OCI-LY3 (cell line): ENCODE results near the gene CLDND2.
A peak's percentile ranks its signal among the peaks of the same experiment; 100 is the strongest.

Source experiments
- H2AFZ ChIP-seq: fragments of 200-600, 300-600 bp; shearing (Covaris generic); 2 replicates; pipeline ENCODE4 v1.6.0; 2014; ENCODE audit warnings: antibody characterized with exemption, low read depth, low read length
- H3K27ac ChIP-seq: fragments of 200-600, 300-600 bp; sonication (generic); 2 replicates; pipeline ENCODE4 v1.5.1; 2014; ENCODE audit warnings: mild to moderate bottlenecking, low read length, moderate library complexity, mixed read lengths
- H3K27me3 ChIP-seq: fragments of 200-600, 300-600 bp; sonication (generic); 2 replicates; pipeline ENCODE4 v1.6.1; 2014; ENCODE audit warnings: low read depth, low read length, mixed read lengths
- H3K36me3 ChIP-seq: fragments of 200-600, 300-600 bp; sonication (generic); replicated peaks from 2 replicates; pipeline ENCODE3; 2014; ENCODE audit warnings: low read depth, low read length, mixed read lengths
- H3K4me1 ChIP-seq: fragments of 300-600, 200-600 bp; sonication (generic); 2 replicates; pipeline ENCODE4 v1.6.1; 2014; ENCODE audit warnings: low read length, mixed read lengths
- H3K4me2 ChIP-seq: fragments of 200-600, 300-600 bp; sonication (generic); 2 replicates; pipeline ENCODE4 v1.6.1; 2014; ENCODE audit warnings: low read length, mixed read lengths
- H3K4me3 ChIP-seq: fragments of 300-600, 200-600 bp; sonication (generic); 2 replicates; pipeline ENCODE4 v1.5.1; 2014; ENCODE audit warnings: antibody characterized with exemption, mild to moderate bottlenecking, low read length, moderate library complexity
- H3K79me2 ChIP-seq: fragments of 300-600, 200-600 bp; shearing (Covaris generic); 2 replicates; pipeline ENCODE4 v1.6.1; 2014; ENCODE audit warnings: mild to moderate bottlenecking, low read length, mixed read lengths
- H3K9ac ChIP-seq: fragments of 300-600, 200-600 bp; shearing (Covaris generic); 2 replicates; pipeline ENCODE4 v1.6.0; 2014; ENCODE audit warnings: mild to moderate bottlenecking, low read length, moderate library complexity
- H3K9me3 ChIP-seq: fragments of 200-600, 300-600 bp; shearing (Covaris generic); 2 replicates; pipeline ENCODE4 v1.6.1; 2014; ENCODE audit warnings: low read length, mixed read lengths; ENCODE audit not compliant: insufficient read depth
- H4K20me1 ChIP-seq: fragments of 200-600, 300-600 bp; sonication (generic); 2 replicates; pipeline ENCODE4 v1.6.1; 2016; ENCODE audit warnings: low read length, mixed read lengths; ENCODE audit not compliant: insufficient read depth
- EZH2phosphoT487 ChIP-seq: fragments of 200-600 bp; shearing (Covaris generic); IDR thresholded peaks from 2 replicates; pipeline ENCODE4 v1.6.1; 2018; ENCODE audit warnings: antibody characterized with exemption, mixed run types, low read depth
- TF ChIP-seq, protein P1 (sequence below): fragments of 200-600, 300-600 bp; sonication (generic); IDR thresholded peaks from 2 replicates; pipeline ENCODE4 v1.5.1; 2014; ENCODE audit warnings: antibody characterized with exemption, low read length, low read depth

Gene CLDND2

DNA sequence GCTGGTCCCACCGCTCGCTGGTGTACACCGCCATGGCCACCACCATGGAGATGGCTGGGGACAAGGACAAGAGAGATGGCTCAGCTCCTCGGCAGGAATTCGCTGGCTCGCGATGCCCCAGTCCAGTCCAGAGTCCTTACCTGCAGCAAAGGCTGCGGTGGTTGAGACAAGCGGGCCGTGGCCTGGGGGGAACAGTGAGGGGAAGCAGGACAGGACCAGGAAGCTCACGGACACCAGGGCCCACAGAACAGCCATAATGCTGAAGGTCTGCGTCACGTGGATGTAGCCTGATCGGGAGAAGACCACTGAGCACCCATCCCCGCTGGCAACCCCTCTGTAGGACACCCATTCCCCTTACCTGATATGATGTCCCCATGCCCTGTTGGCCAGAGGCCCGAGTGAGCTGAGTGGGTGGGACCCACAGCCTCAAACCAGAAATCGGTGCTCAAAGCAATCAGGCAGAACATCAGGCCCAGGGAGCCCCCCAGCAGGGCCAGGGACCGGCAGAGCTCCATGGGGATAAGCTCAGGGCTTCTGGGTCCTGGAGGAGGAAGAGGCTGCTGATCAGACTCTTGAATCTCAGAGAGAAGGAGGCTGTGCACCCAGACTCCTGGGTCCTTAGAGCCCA, 3.3 kb upstream of the CLDND2 start:
- TF ChIP-seq EZH2phosphoT487 = no peak
- TF ChIP-seq, protein P1, sequence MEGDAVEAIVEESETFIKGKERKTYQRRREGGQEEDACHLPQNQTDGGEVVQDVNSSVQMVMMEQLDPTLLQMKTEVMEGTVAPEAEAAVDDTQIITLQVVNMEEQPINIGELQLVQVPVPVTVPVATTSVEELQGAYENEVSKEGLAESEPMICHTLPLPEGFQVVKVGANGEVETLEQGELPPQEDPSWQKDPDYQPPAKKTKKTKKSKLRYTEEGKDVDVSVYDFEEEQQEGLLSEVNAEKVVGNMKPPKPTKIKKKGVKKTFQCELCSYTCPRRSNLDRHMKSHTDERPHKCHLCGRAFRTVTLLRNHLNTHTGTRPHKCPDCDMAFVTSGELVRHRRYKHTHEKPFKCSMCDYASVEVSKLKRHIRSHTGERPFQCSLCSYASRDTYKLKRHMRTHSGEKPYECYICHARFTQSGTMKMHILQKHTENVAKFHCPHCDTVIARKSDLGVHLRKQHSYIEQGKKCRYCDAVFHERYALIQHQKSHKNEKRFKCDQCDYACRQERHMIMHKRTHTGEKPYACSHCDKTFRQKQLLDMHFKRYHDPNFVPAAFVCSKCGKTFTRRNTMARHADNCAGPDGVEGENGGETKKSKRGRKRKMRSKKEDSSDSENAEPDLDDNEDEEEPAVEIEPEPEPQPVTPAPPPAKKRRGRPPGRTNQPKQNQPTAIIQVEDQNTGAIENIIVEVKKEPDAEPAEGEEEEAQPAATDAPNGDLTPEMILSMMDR = no peak
- H3K4me3 ChIP-seq = no peak overlapping the region

DNA sequence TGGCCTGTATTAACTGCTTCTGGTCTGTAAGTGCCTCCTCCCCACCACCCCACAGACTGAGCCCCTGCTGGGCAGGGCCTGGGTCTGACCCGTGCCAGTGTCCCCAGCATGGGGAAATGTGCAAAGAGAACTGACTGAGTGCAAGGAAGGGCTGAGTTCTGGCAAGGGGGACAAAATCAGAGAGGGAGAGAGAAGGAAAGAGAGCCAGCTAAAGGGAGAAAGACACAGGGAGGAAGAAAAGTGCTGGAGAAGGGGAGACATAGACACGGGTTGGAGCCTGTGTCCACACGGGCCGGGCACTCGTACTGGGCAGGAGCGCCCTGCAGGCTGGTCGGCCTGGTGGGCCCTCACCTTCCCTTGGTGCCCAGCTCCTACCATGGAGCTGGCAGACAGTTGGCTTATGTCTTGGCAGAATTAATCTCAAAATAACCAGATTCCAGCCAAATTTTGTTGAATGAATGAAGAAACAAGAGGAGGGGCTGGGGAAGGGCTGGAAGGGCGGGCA, 2.4 kb upstream of the CLDND2 start:
- no peak overlapping the region for H3K4me3 ChIP-seq
- H3K79me2 ChIP-seq = peaks cover 9% of the 10 kb centered on the region; the same call in 1 of the 2 replicates
- H4K20me1 ChIP-seq = no peaks in the 10 kb centered on the region
- no peak overlapping the region for H3K27ac ChIP-seq
- no peaks in the 10 kb centered on the region for H3K9me3 ChIP-seq
- no peaks in the 10 kb centered on the region for H3K36me3 ChIP-seq
- H3K4me1 ChIP-seq = peaks cover 12% of the 10 kb centered on the region
- H3K27me3 ChIP-seq = no peaks in the 10 kb centered on the region
- no peak for TF ChIP-seq EZH2phosphoT487
- TF ChIP-seq, protein P1 = no peak
- H3K4me2 ChIP-seq = no peak overlapping the region
- H3K9ac ChIP-seq = no peak overlapping the region
- H2AFZ ChIP-seq = no peak overlapping the region

More for the DNA sequence above, 3.3 kb upstream of the CLDND2 start:
- Histone ChIP-seq H3K79me2 (peaks cover 6% of the 10 kb centered on the region; the same call in 1 of the 2 replicates), H3K9ac (no peak overlapping the region), H3K9me3 (no peaks in the 10 kb centered on the region), H3K27me3 (no peaks in the 10 kb centered on the region), H3K36me3 (no peaks in the 10 kb centered on the region), H3K4me1 (peaks cover 12% of the 10 kb centered on the region), H3K4me2 (no peak overlapping the region), H4K20me1 (no peaks in the 10 kb centered on the region), H3K27ac (no peak overlapping the region), H2AFZ (no peak overlapping the region)

- H3K9ac ChIP-seq = no peak overlapping the region
- H3K27ac ChIP-seq = no peak overlapping the region
- H4K20me1 ChIP-seq = no peaks in the 10 kb centered on the region
- peaks cover 11% of the 10 kb centered on the region for H3K4me1 ChIP-seq
- no peak overlapping the region for H3K4me3 ChIP-seq
- H3K4me2 ChIP-seq = no peak overlapping the region
- H3K27me3 ChIP-seq = no peaks in the 10 kb centered on the region
- TF ChIP-seq, protein P1 = no peak
- TF ChIP-seq EZH2phosphoT487 = no peak
- H3K79me2 ChIP-seq = peaks cover 17% of the 10 kb centered on the region
- H3K36me3 ChIP-seq = no peaks in the 10 kb centered on the region
- H3K9me3 ChIP-seq = no peaks in the 10 kb centered on the region
- no peak overlapping the region for H2AFZ ChIP-seq
These were observed 1.4 kb upstream of the CLDND2 start for GRCh38 chr19:51370230-51370629.

DNA sequence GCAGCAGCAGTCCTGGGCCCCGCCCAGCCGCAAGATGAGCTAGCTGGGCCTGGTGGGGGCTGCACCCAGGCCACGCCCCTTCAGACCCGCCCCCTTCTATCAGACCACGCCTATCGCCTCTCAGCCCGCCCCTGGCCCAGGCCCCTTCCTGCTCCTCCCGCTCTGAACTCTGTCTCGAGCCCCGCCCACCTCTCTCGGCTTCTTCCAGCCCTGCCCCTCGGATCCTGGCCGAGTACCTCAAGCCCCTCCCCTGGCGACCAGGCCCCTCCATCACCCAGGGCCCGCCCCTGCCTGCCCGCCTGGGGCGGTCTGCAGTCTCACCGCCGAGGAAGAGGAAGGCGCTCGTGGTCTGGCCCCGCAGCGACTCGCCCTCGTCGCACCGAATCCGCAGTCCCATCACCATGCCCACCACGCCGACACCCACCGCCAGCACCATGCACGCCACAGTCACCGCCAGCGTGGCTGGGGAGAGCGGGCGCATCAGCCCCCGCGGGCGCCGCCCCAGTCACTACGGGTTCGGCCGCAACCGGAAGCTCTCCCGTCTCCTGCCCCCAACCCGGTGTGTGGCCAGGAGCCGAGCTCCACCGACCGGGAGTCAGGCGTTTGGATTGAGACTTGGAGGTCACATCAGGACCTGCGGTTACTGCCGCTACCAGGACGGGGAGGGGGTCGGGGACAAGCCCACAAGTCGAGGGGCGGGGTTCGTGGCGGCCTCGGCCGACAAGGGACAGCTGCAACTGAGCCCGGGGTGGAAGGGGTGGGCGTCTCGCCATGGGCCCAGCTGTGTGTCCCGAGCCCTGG, 1.0 kb downstream of the CLDND2 start:
- Histone ChIP-seq H3K9ac (peak overlapping the region; percentile 96), H3K4me2 (peak overlapping the region; percentile 91)

More for the DNA sequence above, 1.0 kb downstream of the CLDND2 start:
- H3K4me1 ChIP-seq = peaks cover 12% of the 10 kb centered on the region
- no peaks in the 10 kb centered on the region for H3K9me3 ChIP-seq
- no peak for TF ChIP-seq EZH2phosphoT487
- TF ChIP-seq, protein P1 = no peak
- no peaks in the 10 kb centered on the region for H4K20me1 ChIP-seq
- peak overlapping the region; percentile 95 for H3K4me3 ChIP-seq
- no peaks in the 10 kb centered on the region for H3K27me3 ChIP-seq
- H2AFZ ChIP-seq = peak overlapping the region; percentile 65
- H3K79me2 ChIP-seq = peaks cover 19% of the 10 kb centered on the region
- H3K36me3 ChIP-seq = no peaks in the 10 kb centered on the region
- H3K27ac ChIP-seq = peak overlapping the region; percentile 83
